Spinal cord (tissue), 10 donors: ENCODE results near the gene GET4. TPM values are rescaled to one million over a fixed set of nuclear protein-coding genes. Genes with fewer than 3 reads are reported as not detected.

ENCODE experiments used
- DNase-seq, 6 donors: peaks; one replicate each; pipeline versions ENCODE4 v3.0.0 to v3.0.0-alpha.2; 2013 to 2015; ENCODE audit warnings: low spot score in 6 of 6, low read depth in 4 of 6
- H3K27ac ChIP-seq: one replicate; pipeline ENCODE4 v1.5.1; 2013; ENCODE audit warnings: low read depth, low read length, control low read depth
- H3K27me3 ChIP-seq: one replicate; pipeline ENCODE4 v1.6.1; 2013; ENCODE audit warnings: low read length; ENCODE audit not compliant: control insufficient read depth, insufficient read depth
- H3K36me3 ChIP-seq: one replicate; pipeline ENCODE4 v1.6.1; 2013; ENCODE audit warnings: low read length; ENCODE audit not compliant: control insufficient read depth, insufficient read depth
- H3K4me1 ChIP-seq: one replicate; pipeline ENCODE4 v1.6.1; 2013; ENCODE audit warnings: low read length; ENCODE audit not compliant: control insufficient read depth, insufficient read depth
- H3K4me3 ChIP-seq: one replicate; pipeline ENCODE4 v1.5.1; 2013; ENCODE audit warnings: low read depth, low read length, control low read depth
- H3K9me3 ChIP-seq: one replicate; pipeline ENCODE4 v1.6.1; 2013; ENCODE audit warnings: low read length; ENCODE audit not compliant: control insufficient read depth, insufficient read depth
- WGBS: methylation state at CpG from one replicate; pipeline ENCODE4 v1.1.5; 2013; ENCODE audit warnings: missing lambda C conversion rate; ENCODE audit not compliant: insufficient coverage; 5-methylcytosine and 5-hydroxymethylcytosine counted together
- polyA plus RNA-seq, 2 donors: library from polyadenylated mRNA; unstranded; fragments of 120-200 nt; gene quantifications; one replicate each; pipeline ENCODE4 v1.2.1, GENCODE V29; 2013; ENCODE audit not compliant: insufficient read length in 2 of 2
- total RNA-seq, 2 donors: library from RNA; depleted of rRNA in 1 of 2; stranded (reverse); fragments of 120-200 nt in 1 of 2; fragments of >200 nt in 1 of 2; gene quantifications; one replicate each; pipeline versions ENCODE4 v1.2.3 to v1.2.4, GENCODE V29; 2013 to 2014
- donor health status: healthy.

The GET4 gene
- total and polyA plus RNA-seq, 4 donors: 17.7 to 54.3 (median 33.2) TPM

GRCh38 chr7:918118-918425, 41.7 kb downstream of the GET4 start:
- Histone ChIP-seq H3K4me1 (peaks cover 46% of the 10 kb centered on the region), H3K9me3 (no peaks in the 10 kb centered on the region), H3K4me3 (no peak overlapping the region), H3K27ac (no peak overlapping the region), H3K27me3 (no peaks in the 10 kb centered on the region), H3K36me3 (peaks cover 77% of the 10 kb centered on the region)
- WGBS: 80% methylated on average over 8 of the region's 9 CpGs
- DNase-seq: no peak

GRCh38 chr7:918441-919113, 42.2 kb downstream of the GET4 start:
- H3K36me3 ChIP-seq: peaks cover 81% of the 10 kb centered on the region
- H3K27me3 ChIP-seq: no peaks in the 10 kb centered on the region
- peaks cover 51% of the 10 kb centered on the region for H3K4me1 ChIP-seq
- H3K27ac ChIP-seq: no peak overlapping the region
- H3K4me3 ChIP-seq: no peak overlapping the region
- no peaks in the 10 kb centered on the region for H3K9me3 ChIP-seq
- no peak for DNase-seq
- WGBS: 92% methylated on average over 18 of the region's 21 CpGs

GRCh38 chr7:919114-919442, 42.7 kb downstream of the GET4 start:
- Histone ChIP-seq H3K4me3 (no peak overlapping the region), H3K4me1 (peaks cover 51% of the 10 kb centered on the region), H3K36me3 (peaks cover 79% of the 10 kb centered on the region), H3K27ac (no peak overlapping the region), H3K27me3 (no peaks in the 10 kb centered on the region), H3K9me3 (no peaks in the 10 kb centered on the region)
- WGBS: 89% methylated on average over 7 of the region's 13 CpGs
- DNase-seq: no peak

GRCh38 chr7:919924-920341, 43.6 kb downstream of the GET4 start:
- WGBS: 85% methylated on average over 22 of the region's 26 CpGs
- H3K27ac ChIP-seq: no peak overlapping the region

GRCh38 chr7:920351-921070, 44.2 kb downstream of the GET4 start:
- peaks cover 76% of the 10 kb centered on the region for H3K36me3 ChIP-seq
- DNase-seq: no peak
- H3K27ac ChIP-seq: no peak overlapping the region
- no peaks in the 10 kb centered on the region for H3K27me3 ChIP-seq
- no peaks in the 10 kb centered on the region for H3K9me3 ChIP-seq
- WGBS: 83% methylated on average over 37 of the region's 40 CpGs
- H3K4me3 ChIP-seq: no peak overlapping the region
- H3K4me1 ChIP-seq: peaks cover 48% of the 10 kb centered on the region

More at GRCh38 chr7:919924-920341, 43.6 kb downstream of the GET4 start:
- H3K27me3 ChIP-seq: no peaks in the 10 kb centered on the region
- no peaks in the 10 kb centered on the region for H3K9me3 ChIP-seq
- no peak overlapping the region for H3K4me3 ChIP-seq
- peaks cover 76% of the 10 kb centered on the region for H3K36me3 ChIP-seq
- DNase-seq: no peak
- peaks cover 49% of the 10 kb centered on the region for H3K4me1 ChIP-seq

GRCh38 chr7:921071-921461, 44.7 kb downstream of the GET4 start:
- no peak overlapping the region for H3K27ac ChIP-seq
- peaks cover 77% of the 10 kb centered on the region for H3K36me3 ChIP-seq
- 91% methylated on average over 11 of the region's 15 CpGs for WGBS

GRCh38 chr7:921581-922333, 45.4 kb downstream of the GET4 start:
- Histone ChIP-seq H3K4me1 (peaks cover 49% of the 10 kb centered on the region), H3K27ac (no peak overlapping the region), H3K36me3 (peaks cover 79% of the 10 kb centered on the region), H3K27me3 (no peaks in the 10 kb centered on the region), H3K9me3 (no peaks in the 10 kb centered on the region), H3K4me3 (no peak overlapping the region)
- WGBS: 82% methylated on average over 35 of the region's 36 CpGs
- no peak for DNase-seq

More at GRCh38 chr7:921071-921461, 44.7 kb downstream of the GET4 start:
- no peaks in the 10 kb centered on the region for H3K27me3 ChIP-seq
- peaks cover 50% of the 10 kb centered on the region for H3K4me1 ChIP-seq
- no peak for DNase-seq
- H3K4me3 ChIP-seq: no peak overlapping the region
- no peaks in the 10 kb centered on the region for H3K9me3 ChIP-seq

GRCh38 chr7:922334-923107, 46.2 kb downstream of the GET4 start:
- Histone ChIP-seq H3K36me3 (peaks cover 85% of the 10 kb centered on the region), H3K9me3 (no peaks in the 10 kb centered on the region), H3K4me3 (no peak overlapping the region), H3K27ac (no peak overlapping the region), H3K4me1 (peaks cover 50% of the 10 kb centered on the region), H3K27me3 (no peaks in the 10 kb centered on the region)
- DNase-seq: no peak
- 68% methylated on average over 20 of the region's 29 CpGs for WGBS
